ENCODE data around the gene MYRIP.

- TF ChIP-seq CTCF (IDR thresholded peaks at IDR 0.05; ENCODE audit: low read length) (no peak), EZH2 (IDR thresholded peaks at IDR 0.05; ENCODE audit: borderline replicate concordance, low read length) (no peak)
Observed at GRCh38 chr3:40086890-40087883, 277.8 kb downstream of the MYRIP start.

Data from OCI-LY1 (cell line).